K562 (cell line): ENCODE results near the gene OTULINL. TPM values are rescaled to one million over a fixed set of nuclear protein-coding genes. Genes with fewer than 3 reads are reported as not detected.
A peak's percentile ranks its signal among the peaks of the same experiment; 100 is the strongest.

Experiments used
- CBFB ChIP-seq: sonication (generic); formaldehyde crosslinking; IDR thresholded peaks from 2 replicates; pipeline ENCODE4 v1.4.0; 2020; ENCODE audit warnings: mild to moderate bottlenecking, missing genetic modification reagents
- CEBPB ChIP-seq: fragments of 450-650 bp; IDR thresholded peaks from 2 replicates; pipeline ENCODE4 v1.6.1; 2016; ENCODE audit warnings: missing genetic modification characterization, missing compliant biosample characterization
- CEBPG ChIP-seq, 3 experiments: fragments of 200-800 bp in 1 of 3; sonication (Bioruptor generic) in 1 of 3; sonication (generic) in 1 of 3; formaldehyde crosslinking in 1 of 3; IDR thresholded peaks in 2 of 3; conservative IDR thresholded peaks in 1 of 3; 2 replicates each; pipeline versions ENCODE4 v1.6.1 to v1.8.0; 2016 to 2022; ENCODE audit warnings: missing compliant biosample characterization in 2 of 3, missing genetic modification characterization in 2 of 3, mild to moderate bottlenecking in 1 of 3, missing genetic modification reagents in 1 of 3
- FUS ChIP-seq: fragments of 200-400 bp; formaldehyde crosslinking; optimal IDR thresholded peaks from 2 replicates; pipeline ENCODE3; 2017; ENCODE audit warnings: low read depth, low read length
- ILF3 ChIP-seq: fragments of 450-650 bp; IDR thresholded peaks from 2 replicates; pipeline ENCODE4 v1.6.1; 2018; ENCODE audit warnings: antibody characterized with exemption, mild to moderate bottlenecking, moderate library complexity, borderline replicate concordance
- POLR2AphosphoS5 ChIP-seq: IDR thresholded peaks from 2 replicates; pipeline ENCODE4 v1.6.1; 2011; ENCODE audit warnings: mild to moderate bottlenecking, low read depth, low read length, moderate library complexity; ENCODE audit not compliant: control insufficient read depth, insufficient read depth
- RFX1 ChIP-seq: fragments of 450-650 bp; IDR thresholded peaks from 2 replicates; pipeline ENCODE4 v1.6.1; 2016; ENCODE audit warnings: mild to moderate bottlenecking, moderate library complexity
- SIX5 ChIP-seq, 2 experiments: IDR thresholded peaks; 2 replicates each; pipeline ENCODE4 v1.6.1; 2011; ENCODE audit warnings: low read length in 2 of 2, borderline replicate concordance in 1 of 2, low read depth in 1 of 2, mild to moderate bottlenecking in 1 of 2, moderate library complexity in 1 of 2; ENCODE audit not compliant: insufficient read depth in 1 of 2
- SNRNP70 ChIP-seq: fragments of 200-400 bp; formaldehyde crosslinking; optimal IDR thresholded peaks from 2 replicates; pipeline ENCODE3; 2017; ENCODE audit warnings: low read depth, low read length
- TAF15 ChIP-seq: fragments of 200-400 bp; formaldehyde crosslinking; IDR thresholded peaks from 2 replicates; pipeline ENCODE4 v1.6.1; 2017; ENCODE audit warnings: mild to moderate bottlenecking, low read depth, low read length, moderate library complexity
- TAL1 ChIP-seq: fragments of 450-650 bp; IDR thresholded peaks from 2 replicates; pipeline ENCODE4 v1.6.1; 2016; ENCODE audit warnings: mild to moderate bottlenecking
- TRIM24 ChIP-seq, 2 experiments: fragments of 450-650 bp; IDR thresholded peaks; 2 replicates each; pipeline ENCODE4 v1.6.1; 2016
- TSC22D4 ChIP-seq: fragments of 450-650 bp; IDR thresholded peaks from 2 replicates; pipeline ENCODE4 v1.6.1; 2016; ENCODE audit warnings: missing genetic modification characterization, missing biosample characterization, control low read depth
- WHSC1 ChIP-seq: IDR thresholded peaks from one replicate; pipeline ENCODE4 v1.6.1; 2012; ENCODE audit warnings: low read length, control low read depth, inconsistent platforms
- ZNF175 ChIP-seq: fragments of 200-800 bp; sonication (Bioruptor generic); IDR thresholded peaks from 2 replicates; pipeline ENCODE4 v1.6.1; 2016; ENCODE audit warnings: low read depth, mild to moderate bottlenecking, missing genetic modification characterization, missing compliant biosample characterization
- ZNF583 ChIP-seq: fragments of 250-450 bp; sonication (Bioruptor Pico); IDR thresholded peaks from 2 replicates; pipeline ENCODE4 v1.4.0; 2020
- ZNF668 ChIP-seq: fragments of 250-450 bp; sonication (Bioruptor Pico); IDR thresholded peaks from 2 replicates; pipeline ENCODE4 v1.8.0; 2022; ENCODE audit warnings: mild to moderate bottlenecking, inconsistent platforms
- ZSCAN32 ChIP-seq: fragments of 450-650 bp; formaldehyde crosslinking; IDR thresholded peaks from 2 replicates; pipeline ENCODE4 v1.4.0; 2020; ENCODE audit warnings: mild to moderate bottlenecking, moderate library complexity
- polyA plus RNA-seq, 8 experiments: library from polyadenylated mRNA; depleted of rRNA in 4 of 8; stranded (reverse) in 5 of 8; unstranded in 3 of 8; fragments of >200 nt; fragmentation: Nextera tagmentation in 2 of 8; fragmentation: Illumina TruSeq in 1 of 8; extraction: Ambion mirVana in 2 of 8; extraction: Trizol in 1 of 8; gene quantifications; 2 replicates each; pipeline versions ENCODE4 v1.2.1 to v1.2.3, GENCODE V29; 2011 to 2014; ENCODE audit warnings: inconsistent platforms in 1 of 8, missing spikeins in 1 of 8
- total RNA-seq, 7 experiments: library from RNA; depleted of rRNA in 6 of 7; stranded (reverse); fragments of >200 nt in 6 of 7; fragmentation: Illumina TruSeq in 2 of 7; extraction: Trizol in 2 of 7; gene quantifications; 2 replicates each; pipeline versions ENCODE4 v1.2.1 to v1.2.3, GENCODE V29; 2011 to 2021; ENCODE audit warnings: low replicate concordance in 1 of 7
- TF ChIP-seq, protein P1 (sequence below): sonication (generic); formaldehyde crosslinking; IDR thresholded peaks from 2 replicates; pipeline ENCODE4 v1.4.0; 2020; ENCODE audit warnings: mild to moderate bottlenecking, missing genetic modification reagents

The OTULINL gene
- total and polyA plus RNA-seq, 9 of the 15 experiments (the other 6 are each of a cell fraction or from before 2014, with no cell fraction given), result 0.13 to 0.18 TPM; not detected in 7

DNA sequence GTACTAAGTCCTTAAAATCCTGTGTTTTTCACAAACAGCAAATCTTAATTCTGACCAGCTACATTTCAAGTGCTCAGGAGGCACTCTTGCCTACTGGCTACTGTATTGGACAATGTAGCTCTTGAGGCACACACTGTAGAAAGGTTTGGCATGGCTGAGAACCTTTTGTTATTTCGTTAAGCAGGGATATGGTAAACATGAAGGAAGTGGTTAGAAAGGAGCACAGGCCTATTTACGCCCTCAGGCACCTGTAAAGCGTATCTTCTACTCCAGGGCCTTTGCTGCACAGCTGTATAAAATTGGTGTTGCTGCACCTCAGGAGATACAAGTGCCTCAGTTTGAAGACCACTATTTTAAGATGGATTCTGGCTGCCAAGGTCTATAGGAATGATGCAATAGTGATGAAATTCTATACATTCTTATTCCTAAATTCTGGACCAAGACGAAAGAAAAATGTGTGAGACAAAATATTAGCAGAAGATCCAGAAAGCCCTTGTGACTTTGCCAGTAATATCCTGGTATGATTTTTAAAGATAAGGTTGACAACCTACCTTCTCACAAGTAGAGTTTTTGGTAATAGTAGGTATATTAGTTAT lies 73.7 kb downstream of the OTULINL start (continued):
- TF ChIP-seq RFX1, result no peak
- TF ChIP-seq FUS, result no peak
- no peak for TF ChIP-seq WHSC1
- TF ChIP-seq ILF3, result no peak
- TF ChIP-seq CEBPG (CRISPR knock-in tag; IDR thresholded peaks at IDR 0.05), result no peak
- peak; percentile 80 to 88 for TF ChIP-seq CEBPG (tag; conservative IDR thresholded peaks at IDR 0.05 in 1 of 2, IDR thresholded peaks at IDR 0.05 in 1 of 2)
- no peak for TF ChIP-seq SIX5 (IDR thresholded peaks at IDR 0.05; ENCODE audit: borderline replicate concordance in 1 of 2, insufficient read depth in 1 of 2, low read depth in 1 of 2, low read length in 2 of 2)
- TF ChIP-seq CEBPB (tag), result peak; percentile 58
- no peak for TF ChIP-seq TSC22D4 (tag)
- no peak for TF ChIP-seq SNRNP70
- peak; percentile 69; the same call in 1 of the 2 replicates for TF ChIP-seq ZSCAN32 (CRISPR knock-in tag)
- TF ChIP-seq CBFB, result no peak
- TF ChIP-seq ZNF175, result no peak
- TF ChIP-seq ZNF583, result no peak
- TF ChIP-seq ZNF668 (CRISPR knock-in tag), result no peak
- TF ChIP-seq POLR2AphosphoS5, result no peak
- TF ChIP-seq, protein P1, sequence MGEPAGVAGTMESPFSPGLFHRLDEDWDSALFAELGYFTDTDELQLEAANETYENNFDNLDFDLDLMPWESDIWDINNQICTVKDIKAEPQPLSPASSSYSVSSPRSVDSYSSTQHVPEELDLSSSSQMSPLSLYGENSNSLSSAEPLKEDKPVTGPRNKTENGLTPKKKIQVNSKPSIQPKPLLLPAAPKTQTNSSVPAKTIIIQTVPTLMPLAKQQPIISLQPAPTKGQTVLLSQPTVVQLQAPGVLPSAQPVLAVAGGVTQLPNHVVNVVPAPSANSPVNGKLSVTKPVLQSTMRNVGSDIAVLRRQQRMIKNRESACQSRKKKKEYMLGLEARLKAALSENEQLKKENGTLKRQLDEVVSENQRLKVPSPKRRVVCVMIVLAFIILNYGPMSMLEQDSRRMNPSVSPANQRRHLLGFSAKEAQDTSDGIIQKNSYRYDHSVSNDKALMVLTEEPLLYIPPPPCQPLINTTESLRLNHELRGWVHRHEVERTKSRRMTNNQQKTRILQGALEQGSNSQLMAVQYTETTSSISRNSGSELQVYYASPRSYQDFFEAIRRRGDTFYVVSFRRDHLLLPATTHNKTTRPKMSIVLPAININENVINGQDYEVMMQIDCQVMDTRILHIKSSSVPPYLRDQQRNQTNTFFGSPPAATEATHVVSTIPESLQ (CRISPR knock-in tag), result no peak
- TF ChIP-seq TAF15, result no peak
- peak in 1 of 2 experiments; percentile 60; a peak in 1 of 4 replicates for TF ChIP-seq TRIM24 (IDR thresholded peaks at IDR 0.05)
- no peak for TF ChIP-seq TAL1
